ENCODE data around the gene PLIN1.

Gene PLIN1

DNA sequence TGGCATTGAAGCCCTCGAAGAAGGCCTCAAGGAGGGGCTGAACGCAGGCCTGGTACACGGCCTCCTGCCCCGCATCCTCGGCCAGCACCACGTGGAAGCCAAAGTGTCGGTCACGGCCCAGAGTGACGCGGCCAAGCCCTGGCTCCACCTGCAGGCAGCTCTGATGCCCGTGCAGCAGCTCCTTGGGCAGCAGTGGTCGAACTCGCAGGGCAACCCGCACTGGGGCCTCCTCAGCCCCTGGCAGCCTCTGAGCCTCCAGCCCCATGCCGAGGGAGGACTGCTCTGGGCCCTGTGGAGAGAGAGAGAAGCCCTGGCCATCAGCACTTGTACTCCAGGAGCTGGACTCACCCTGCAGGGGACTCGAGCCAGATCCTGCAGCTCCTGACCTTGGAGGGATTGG is 26.5 kb downstream of the PLIN1 start:
- DNase-seq (ENCODE audit: low read depth, low spot score): no peak

DNA sequence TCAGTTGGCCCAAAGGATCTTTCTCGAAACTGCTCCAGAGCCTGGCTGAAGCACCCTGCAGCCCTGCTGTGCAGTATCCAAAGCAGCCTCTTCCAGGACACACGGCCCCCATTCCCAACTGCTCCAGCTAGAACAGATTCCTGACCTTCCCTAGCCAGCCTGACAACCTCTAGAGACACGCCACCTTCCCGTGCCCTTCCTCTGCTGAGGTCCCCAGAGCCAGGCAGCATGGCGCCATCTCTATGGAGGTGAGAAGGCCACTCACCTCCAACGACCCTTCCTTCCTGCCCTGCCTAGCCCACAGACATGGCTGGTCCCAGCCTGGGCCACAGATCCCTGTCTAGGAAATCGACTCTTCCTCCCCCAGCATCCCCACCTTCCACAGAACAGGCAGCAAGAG is 27.0 kb downstream of the PLIN1 start:
- DNase-seq (ENCODE audit: low read depth, low spot score): no peak

DNA sequence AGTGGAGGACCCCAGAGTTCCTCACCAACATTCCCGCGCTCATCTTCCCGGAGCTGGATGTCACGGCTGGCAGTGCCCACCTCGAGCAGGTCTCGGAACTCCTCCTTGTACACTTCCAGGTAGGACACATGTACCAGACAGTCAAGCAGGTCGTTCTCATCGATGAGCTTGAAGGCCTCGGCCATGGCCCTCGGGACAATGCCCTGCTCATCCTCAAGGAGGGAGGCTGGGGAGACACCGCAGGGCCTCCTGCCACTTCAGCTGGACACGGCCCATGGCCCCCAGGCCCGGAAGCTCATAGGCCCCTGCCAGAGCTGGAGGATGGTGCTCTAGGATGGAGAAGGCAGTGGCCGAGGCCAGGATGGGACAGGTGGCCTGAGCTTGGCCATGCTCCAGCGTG is 29.5 kb downstream of the PLIN1 start:
- no peak for DNase-seq (ENCODE audit: low read depth, low spot score)

DNA sequence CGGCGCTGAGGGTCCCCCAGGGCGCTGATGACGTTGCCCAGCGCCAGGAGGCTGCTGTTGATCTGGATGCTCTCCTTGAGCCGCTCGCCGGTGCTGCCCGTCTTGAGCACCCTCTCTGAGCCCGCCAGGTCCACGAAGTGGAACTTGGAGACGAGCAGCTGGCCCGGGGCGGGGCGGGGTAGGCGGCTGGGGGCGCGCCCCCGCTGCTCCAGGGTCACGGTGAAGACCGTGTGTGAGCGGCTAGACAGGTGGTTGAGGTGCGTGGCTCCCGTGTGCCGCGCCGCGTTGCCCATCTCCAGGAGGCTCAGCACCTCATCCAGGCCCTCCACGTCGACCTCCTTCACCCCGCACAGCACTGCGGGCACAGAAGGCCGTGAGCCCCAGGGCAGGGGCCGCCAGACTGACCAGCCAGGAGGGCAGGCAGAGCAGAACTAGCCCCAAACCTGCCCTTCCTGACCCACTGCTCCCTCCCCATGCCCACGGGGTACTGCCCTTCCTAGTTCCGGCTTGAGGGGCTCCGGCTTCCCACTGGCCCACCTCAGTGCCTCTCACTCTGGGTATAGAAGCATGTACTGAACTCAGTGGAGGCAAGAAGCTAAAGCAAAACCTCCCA is 30.0 kb downstream of the PLIN1 start:
- DNase-seq (ENCODE audit: low read depth, low spot score): no peak

DNA sequence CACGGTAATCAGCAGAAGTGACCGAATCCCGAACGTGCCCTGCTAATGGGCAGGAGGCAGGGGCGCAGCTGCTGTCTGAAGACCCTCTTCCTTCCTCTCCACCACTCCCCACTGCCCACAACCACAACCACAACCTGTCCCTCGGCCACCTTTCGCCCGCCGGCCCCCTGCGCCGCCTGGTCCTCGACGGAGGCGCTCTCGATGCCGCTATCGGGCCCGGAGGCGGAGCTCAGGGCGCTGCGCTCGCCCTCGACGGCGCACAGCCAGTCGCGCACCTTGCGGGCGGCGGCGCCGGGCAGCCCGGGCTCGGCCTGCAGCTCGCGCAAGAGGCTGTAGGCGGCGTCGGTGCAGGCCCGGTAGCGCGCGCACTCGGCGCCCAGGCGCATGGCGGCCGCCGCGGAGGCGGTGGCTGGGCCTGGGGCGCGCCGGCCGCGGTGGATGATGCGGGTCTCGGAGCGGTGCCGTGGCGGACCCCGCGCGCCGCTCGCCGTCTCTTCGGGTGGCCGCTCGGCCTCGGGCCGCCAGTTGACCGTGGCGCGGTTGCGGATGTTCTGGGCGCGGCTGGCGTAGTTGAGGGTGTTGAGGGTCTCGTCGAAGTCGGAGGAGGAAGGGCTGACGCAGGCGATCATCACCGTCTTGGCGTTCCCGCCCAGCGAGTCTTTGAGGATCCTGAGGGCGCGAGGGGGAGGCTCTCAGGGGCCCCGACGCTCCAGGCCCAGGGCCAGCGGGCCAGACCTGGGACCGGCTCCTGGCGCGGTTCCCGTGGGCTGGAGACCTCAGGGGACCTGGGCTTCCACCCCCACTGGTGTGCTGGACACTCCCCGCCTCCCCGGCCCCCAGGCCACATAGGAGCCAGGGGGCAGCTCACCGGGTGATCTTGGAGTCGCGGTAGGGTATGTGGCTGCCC is 30.8 kb downstream of the PLIN1 start:
- no peak for DNase-seq (ENCODE audit: low read depth, low spot score)

DNA sequence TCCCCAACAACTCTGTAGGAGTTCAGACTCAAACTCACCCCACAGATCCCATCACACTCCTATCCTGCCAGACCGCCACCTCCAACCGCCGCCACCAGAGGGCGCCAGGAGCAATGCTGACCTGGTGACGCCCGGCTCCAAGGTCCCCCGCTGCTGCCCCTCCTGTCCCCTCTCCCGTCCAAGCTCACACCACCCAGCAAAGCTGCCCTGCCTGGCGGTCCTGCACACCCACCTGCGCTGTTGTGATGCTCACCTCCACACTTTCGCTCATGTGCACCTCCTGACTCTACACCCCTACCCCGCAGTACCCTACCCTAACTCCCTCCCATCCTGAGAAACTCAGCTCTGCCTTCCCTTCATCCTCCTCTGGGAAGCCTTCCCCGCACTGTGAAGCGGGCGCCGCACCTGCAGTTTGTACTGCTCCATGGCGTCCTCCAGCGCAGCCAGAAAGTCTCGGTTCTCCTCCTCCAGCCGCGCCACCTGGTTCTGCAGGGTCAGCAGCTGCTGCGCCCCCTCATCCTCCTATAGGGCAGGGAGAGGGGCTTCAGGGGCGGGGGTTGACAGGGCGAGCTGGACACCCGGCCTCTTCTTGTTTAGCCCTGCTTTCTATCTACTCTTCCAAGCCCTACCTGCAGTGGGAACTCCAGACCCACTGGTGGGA is 31.8 kb downstream of the PLIN1 start:
- DNase-seq (ENCODE audit: low read depth, low spot score): no peak

DNA sequence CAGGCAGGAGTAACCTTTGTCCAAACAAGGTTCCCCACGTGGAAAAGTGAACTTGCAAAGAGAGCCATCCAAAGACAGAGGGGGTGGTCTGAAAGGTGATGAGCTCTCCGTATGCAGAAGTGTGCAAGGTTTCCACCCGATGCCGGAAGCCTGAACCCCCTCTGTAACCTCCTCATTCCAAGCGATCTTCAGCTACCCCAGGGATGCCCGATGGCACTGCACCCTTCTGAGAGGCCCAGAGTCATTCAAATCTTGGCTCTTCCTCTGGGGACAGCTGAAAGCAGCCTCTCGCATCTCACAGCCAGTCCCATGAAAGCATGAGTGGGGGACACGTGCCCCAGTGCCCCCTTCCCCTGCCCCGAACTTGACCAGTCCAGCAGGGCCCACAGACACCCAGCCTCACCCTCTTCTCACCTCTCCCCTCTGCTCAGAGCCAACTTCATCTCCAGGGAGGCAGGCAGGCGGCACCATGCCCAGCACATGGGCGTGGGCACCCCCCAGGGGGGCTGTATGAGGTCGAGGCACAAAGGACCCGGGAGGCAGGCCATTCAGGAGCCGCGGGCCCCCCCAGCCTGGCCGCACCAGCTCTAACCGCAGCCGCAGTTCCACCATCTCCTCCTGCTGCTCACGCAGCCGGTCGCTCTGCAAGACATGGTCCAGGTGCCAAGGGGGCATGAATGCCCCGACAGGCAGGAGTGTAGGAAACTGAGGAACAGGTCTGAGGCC is 32.6 kb downstream of the PLIN1 start:
- DNase-seq (ENCODE audit: low read depth, low spot score): no peak

DNA sequence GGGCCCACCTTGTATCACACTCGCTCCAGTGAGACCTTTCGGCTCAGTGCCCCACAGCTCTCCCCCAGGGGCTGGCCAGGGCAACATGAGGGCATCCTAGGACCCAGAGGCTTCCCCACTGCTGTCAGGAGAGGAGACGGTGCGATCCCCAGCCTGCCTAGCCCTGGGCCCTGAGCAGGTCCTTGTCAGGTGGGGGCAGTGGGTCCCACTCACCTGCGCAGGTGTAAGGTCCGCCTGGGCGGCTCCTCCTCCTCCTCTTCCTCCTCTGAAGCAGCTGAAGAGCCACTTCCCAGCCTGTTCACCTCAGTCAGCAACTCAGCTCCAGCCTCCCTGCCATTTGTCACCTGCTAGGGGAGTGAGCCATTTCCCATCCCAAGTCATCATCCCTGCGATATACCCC is 33.5 kb downstream of the PLIN1 start:
- DNase-seq (ENCODE audit: low read depth, low spot score): no peak

DNA sequence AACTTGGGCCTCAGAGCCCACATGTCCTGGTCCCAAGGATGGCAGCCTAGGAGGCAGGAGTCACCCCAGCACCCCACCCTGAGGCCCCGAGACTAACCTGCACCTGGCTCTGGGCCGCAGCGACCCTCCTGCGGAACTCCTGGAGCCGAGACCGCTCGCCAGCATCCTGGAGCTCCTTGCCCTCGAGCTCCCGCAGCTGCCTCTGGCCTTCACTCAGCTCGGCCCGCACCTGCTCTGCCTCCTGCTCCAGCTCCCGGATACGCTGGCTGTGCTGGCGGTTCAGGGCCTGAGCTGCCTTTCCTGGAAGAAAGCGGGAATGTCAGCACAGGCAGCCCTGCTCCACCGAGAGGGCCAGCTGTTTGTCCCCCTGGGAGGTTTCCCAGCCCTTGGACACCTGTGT is 37.1 kb downstream of the PLIN1 start:
- DNase-seq (ENCODE audit: low read depth, low spot score): no peak

DNA sequence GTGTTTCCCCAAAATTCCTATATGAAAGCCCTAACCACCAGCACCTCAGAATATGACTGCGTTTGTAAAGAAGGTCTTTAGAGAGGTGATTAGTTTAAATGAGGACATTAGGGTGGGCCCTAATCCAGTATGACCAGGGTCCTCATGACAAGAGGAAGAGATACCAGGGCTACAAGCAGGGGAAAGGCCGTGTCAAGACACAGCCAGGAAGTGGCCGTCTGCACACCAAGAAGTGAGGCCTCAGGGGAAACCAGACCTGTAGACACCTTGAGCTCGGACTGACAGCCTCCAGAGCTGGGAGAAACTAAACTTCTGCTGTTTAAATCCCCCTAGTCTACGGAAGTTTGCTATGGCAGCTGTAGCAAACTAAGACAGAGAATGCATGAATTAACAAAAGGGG is 38.1 kb downstream of the PLIN1 start:
- no peak for DNase-seq (ENCODE audit: low read depth, low spot score)

DNA sequence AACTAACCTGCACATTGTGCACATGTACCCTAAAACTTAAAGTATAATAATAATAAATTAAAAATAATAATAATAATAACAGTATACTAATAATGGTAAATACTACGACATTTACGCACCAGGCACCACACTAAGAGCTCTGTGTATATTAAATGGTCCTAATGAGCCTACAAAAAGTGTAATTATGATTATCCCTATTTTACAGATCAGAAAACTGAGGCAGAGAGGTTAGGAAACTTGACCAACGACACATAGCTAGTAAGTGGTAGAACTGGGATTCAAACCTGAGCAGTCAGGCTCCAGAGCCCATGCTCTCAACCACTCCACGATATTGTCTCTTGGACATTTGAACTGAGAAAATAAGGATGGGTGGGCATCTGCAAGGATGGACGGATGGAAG is 38.9 kb downstream of the PLIN1 start:
- DNase-seq (ENCODE audit: low read depth, low spot score): no peak

DNA sequence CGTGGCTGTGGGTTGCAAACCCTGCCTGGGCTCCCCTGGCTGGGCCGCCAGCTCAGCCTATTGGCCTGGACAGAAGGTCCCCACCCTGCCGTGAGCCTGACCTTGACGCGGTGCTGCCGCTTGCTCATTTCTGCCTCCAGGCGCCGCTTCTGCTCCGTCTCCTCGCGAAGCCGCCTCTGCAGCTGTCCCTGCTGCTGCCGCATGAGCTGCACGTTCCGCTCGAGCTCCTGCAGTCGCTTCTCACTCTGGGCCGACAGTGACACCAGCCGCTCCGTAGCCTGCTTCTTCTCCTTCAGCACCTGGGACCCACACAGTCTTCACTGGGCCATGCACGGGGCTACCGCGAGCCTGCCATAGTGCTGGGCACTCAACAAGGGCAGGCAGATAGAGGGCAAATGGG is 45.6 kb downstream of the PLIN1 start:
- DNase-seq (ENCODE audit: low read depth, low spot score): no peak

DNA sequence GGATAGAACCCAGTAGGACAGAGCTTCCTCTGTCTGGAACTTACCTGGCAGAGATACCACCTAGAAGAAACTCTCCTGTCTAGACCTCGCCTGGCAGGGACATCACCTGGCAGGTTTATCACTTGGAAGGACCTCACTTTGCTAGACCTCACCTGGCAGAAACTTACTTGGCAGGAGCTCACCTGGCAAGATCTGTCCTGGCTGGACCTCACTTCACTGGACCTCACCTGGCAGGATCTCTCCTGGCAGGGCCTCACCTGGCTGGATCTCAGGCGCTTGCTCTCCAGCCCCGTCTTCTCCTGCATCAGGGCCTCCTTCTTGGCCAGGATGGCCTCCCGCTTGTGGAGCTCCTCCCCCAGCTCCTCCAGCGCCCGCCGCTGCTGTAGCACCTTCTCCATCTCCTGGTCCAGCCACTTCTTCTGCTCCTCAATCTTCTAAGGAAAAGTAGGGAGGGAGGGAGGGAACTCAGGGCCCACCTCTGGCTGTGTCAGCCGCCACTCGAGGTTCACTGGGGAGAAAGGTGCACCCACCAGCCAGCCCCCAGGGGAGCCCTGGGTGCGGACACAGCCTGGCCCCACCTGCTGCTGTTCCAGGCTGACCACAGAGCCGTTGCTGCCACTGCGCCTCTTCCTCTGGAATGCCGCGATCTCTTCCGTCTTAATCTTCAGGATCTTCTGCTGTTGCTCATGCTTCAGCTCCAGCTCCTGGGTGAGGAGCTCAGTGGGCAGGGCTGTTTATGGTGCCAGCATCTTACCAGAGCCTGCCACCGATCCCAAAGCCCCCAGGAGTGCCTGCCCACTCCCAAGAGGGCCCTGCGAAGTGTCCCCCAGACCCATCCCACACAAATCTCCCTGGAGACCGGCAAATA is 46.4 kb downstream of the PLIN1 start:
- no peak for DNase-seq (ENCODE audit: low read depth, low spot score)

DNA sequence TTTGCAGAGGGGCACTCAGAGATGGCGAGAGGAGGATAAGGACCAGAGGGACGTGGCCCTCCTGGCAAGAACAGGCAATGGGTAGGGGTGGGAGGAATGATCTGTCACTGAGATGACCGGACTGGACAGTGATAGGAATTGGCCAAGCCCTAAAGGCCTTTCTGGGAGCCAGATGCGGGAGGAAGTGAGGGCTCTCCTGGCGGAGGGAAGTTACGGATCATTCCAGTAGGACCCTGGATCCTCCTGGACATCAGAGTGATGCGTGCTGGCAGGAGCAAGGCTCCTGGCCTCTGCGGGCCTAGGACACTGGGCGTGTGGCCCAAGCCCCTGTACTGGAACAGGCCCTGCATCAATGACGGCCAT is 47.3 kb downstream of the PLIN1 start:
- no peak for DNase-seq (ENCODE audit: low read depth, low spot score)

DNA sequence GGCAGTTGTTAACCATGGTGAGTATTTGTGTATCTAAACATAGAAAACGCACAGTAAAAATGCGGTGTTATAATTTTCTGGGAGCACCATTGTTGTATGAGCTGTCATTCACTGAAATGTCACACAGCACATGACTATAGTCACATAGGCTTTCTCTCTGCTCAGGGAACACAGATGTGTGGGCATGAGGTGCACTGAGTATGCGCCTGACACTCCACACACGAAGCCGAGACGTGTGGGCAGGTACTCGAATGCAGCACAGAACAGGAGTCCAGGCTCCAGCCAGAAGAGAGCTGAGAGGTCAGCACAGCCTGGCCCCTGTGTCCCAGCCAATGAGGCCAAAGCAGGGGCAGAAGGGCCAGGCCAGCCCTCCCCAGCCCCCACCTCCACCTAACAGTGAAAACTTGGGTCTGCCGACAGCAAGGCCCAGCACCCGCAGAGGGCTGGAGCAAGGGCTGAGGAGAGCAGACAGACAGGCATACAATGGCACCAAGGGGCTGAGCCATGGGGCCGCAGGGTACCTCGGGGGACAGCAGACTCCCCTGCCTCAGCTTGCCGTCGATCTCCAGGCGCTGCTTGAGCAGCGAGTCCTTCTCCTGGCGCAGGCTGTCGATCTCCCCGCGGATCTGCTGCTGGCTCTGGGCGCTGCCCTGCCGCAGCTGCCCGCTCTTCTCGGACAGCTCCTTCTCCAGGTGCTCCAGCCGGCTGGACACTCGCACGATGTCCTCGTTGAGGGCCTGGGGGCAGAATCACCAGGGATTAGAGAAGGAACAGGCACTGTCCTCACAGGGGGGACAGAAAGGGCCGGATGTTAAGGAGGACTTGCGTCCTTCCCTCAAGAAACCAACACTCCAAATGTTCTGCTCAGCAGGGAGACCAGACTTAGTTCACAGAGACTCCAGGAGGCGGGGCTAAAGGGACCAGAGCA is 47.9 kb downstream of the PLIN1 start:
- no peak for DNase-seq (ENCODE audit: low read depth, low spot score)

DNA sequence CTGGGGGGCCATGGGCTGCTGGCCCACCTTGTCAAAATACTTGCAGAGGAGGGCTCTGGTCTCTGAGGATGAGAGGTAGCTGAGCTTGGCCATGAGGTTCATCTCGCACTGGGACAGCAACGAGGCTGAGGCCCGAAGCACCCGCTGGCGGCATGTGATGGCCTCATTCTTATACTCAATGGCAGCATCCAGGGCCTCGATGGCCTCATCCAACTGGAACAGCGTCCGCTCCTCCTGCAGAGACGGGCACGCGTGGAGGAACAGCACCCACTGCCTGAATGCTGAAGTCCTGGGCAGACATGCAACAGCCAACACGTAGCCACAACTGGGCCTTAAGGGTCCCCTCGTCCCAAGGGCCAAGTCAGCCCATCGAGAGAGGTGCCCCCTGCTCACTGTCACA is 48.9 kb downstream of the PLIN1 start:
- no peak for DNase-seq (ENCODE audit: low read depth, low spot score)

DNA sequence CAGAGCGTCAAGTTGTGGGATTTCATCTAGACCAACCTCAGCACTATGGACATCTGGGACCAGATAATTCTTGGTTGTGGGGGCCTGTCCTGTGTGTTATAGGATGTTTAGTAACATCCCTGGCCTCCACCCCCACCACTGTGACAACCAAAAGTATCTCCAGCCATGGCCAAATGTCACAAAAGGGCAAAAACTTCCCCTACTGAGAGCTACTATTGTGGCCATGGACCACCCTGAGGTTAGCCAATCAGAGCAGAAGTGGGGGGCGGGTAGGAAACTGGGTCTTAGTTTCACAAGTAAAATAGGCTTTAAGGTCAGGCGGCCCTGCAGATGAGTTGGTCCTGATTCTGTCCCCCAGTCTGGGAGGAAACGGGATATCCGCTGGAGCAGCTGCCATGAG is 49.3 kb downstream of the PLIN1 start:
- DNase-seq (ENCODE audit: low read depth, low spot score): no peak

DNA sequence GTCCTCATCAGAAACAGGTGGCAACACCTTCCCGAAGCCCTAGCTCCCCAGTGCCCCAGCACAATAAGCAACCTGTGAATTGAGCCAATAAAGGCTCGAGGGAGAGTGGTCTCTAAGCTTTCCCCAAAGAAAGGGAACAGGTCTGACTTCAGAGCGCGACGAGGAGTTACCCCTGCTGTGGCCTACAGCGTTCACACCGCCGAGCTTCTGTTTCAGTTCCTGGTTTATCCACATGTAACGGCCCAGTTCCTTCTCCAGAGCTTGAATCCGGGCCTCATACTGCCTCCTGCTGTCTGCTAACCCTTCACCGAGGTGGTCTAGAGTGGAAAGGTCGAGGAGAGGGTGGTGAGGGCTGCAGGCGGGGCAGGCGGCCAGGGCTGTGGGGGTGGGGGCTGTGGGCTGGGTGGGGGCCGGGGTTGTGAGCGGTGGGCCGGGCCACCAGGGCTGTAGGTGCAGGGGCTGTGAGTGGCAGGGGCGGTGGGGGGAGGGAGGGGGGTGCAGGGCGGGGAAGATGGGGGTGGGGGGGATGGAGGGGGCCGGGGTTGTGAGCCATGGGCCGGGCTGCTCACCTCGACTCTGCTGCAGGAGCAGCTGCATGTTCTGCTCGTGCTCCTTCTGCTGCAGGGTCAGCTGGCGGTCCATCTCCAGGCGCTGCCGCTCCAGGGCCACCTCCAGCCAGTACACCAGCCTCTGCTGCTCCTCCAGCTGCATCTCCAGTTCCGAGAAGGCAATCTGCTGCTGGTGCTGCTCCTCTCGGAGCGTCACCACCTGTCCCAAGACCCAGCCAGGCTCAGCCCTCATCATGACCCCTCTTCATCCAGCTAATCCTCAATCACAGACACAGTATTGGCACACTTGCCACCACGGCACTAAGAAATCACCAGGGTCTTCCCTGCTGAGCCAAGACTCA is 50.1 kb downstream of the PLIN1 start:
- no peak for DNase-seq (ENCODE audit: low read depth, low spot score)

DNA sequence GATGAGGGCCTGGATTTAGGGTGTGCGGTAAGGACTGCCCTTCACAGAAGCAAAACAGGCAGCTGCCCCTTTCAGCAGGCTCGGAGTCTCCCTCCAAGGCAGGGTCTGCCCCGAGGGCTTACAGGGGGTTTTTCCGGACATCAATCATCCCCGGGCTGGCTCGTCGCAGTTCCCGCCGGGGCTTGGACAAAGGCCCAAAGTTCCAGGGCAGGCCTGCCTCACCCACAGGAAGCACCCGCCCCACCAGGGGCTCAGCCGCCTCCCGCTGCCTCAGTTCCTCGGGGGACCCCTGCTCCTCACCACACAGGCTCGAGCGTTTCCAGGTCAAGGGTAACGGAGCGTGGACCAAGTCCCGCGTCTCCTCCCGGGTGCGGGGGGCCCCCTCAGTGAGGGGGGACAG is 50.9 kb downstream of the PLIN1 start:
- DNase-seq (ENCODE audit: low read depth, low spot score): no peak
